NCI-H446 treated with DMSO at 0.1 percent for 48 hours (cell line): ENCODE measurements around the gene CYP2D6.
"Not testable (repeated sequence)": the region's sequence is repeated elsewhere in the genome, so short reads cannot be mapped to it uniquely, and the experiment has no call there.

Experiments used
- DNase-seq: peaks from one replicate; lab custom pipeline; 2025; lab: John Stamatoyannopoulos, UW

Gene CYP2D6

GRCh38 chr22:42134100-42135020 is 3.8 kb upstream of the CYP2D6 start:
- no peak for DNase-seq

DNA sequence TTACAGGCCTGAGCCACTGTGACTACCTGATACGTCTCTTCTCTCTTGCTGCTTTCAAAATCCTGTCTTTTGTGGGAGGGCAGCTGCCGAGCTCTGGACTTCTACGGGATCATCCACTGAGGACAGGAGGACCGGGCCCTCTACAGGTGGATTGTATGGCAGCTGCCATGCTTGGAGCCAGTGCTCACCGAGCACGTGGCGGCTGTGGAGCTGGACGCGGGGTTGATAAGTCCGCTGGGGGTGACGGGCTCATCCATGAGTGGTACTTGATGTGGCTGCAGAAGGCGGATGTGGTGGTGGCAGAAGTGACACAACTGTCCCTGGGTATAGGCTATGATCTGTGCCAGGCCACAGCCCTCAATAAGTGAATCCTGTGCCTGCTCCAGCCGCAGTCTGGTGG is 1.8 kb upstream of the CYP2D6 start:
- DNase-seq = no peak

DNA sequence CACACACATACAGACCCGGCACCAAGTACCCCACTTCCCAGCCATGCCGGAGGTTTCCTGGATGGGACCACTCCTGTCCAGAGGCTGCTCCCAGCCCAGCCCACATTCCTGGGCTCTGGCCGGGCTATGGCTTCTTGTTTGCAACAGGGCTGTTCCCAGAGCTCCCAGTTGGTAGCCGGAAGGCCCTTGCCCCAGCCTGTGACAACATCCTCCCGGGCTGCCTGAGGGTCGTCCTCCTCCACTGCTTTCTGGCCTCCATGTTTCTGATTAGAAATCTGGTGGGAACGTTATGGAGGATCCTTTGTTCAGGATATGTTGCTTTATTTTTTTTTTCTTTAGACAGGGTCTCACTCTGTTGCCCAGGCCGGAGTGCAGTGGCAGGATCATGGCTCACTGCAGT is 952 bp upstream of the CYP2D6 start:
- no peak for DNase-seq

- DNase-seq = not testable (repeated sequence)
Measured at GRCh38 chr22:42130182-42130581, 428 bp downstream of the CYP2D6 start.

DNA sequence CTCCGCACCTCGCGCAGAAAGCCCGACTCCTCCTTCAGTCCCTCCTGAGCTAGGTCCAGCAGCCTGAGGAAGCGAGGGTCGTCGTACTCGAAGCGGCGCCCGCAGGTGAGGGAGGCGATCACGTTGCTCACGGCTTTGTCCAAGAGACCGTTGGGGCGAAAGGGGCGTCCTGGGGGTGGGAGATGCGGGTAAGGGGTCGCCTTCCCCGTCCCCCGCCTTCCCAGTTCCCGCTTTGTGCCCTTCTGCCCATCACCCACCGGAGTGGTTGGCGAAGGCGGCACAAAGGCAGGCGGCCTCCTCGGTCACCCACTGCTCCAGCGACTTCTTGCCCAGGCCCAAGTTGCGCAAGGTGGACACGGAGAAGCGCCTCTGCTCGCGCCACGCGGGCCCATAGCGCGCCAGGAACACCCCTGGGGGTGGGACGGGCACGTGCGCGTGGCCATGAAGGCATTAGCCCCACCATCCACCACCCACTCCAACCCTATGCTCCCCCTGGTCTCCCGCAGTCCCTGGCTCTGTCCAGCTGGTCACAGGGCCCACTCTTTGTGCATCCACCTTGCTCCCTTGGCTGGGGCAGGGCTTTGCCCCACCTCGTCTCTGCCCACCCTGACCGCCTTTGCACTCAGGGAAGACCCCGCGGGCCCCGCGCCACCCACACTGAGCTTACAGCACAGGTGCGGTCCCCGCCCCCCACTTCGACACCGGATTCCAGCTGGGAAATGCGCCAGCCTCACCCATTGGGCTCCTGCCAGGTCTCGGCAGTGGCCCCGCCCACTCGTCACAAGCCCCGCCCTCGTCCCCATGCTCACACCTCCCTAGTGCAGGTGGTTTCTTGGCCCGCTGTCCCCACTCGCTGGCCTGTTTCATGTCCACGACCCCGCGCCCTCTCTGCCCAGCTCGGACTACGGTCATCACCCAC is 1.6 kb downstream of the CYP2D6 start:
- DNase-seq = not testable (repeated sequence)

- not testable (repeated sequence) for DNase-seq
Measured at GRCh38 chr22:42128007-42128406, 2.6 kb downstream of the CYP2D6 start.

- DNase-seq = no peak
Measured at GRCh38 chr22:42127606-42128005, 3.0 kb downstream of the CYP2D6 start.

- DNase-seq = not testable (repeated sequence)
Measured at GRCh38 chr22:42123529-42123928, 7.1 kb downstream of the CYP2D6 start.

DNA sequence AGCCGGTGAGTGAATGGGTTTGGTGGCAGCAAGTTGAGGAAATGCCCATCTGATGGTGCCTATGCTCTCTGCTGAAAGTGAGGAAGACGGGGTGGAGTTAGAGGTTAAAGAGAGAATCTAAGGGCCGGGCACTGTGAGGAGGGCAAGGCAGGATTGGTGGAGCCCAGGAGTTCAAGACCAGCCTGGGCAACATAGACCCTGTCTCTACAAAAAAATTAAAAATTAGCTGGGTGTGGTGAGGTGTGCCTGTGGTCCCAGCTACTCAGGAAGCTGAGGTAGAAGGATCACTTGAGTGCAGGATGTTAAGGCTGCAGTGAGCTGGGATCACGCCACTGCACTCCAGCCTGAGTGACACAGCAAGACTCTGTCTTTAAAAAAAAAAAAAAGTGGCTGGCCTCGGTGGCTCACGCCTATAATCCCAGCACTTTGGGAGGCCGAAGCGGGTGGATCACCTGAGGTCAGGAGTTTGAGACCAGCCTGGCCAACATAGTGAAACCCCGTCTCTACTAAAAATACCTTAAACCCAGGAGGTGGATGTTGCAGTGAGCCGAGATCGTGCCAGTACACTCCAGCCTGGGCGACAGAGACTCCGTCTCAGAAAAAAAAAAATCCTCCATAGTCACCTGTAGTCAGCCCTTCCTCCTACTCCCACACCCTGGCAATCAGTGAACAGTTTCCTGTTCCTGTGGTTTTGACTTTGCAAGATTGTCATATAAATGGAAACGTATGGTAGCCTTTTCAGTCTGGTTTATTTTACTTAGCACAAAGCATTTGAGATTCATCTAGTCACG is 10.2 kb downstream of the CYP2D6 start:
- DNase-seq = not testable (repeated sequence)

GRCh38 chr22:42116848-42117424 is 13.7 kb downstream of the CYP2D6 start:
- no peak for DNase-seq

GRCh38 chr22:42115420-42115830 is 15.2 kb downstream of the CYP2D6 start:
- DNase-seq = not testable (repeated sequence)

- no peak for DNase-seq
Measured at GRCh38 chr22:42114721-42115120, 15.9 kb downstream of the CYP2D6 start.

DNA sequence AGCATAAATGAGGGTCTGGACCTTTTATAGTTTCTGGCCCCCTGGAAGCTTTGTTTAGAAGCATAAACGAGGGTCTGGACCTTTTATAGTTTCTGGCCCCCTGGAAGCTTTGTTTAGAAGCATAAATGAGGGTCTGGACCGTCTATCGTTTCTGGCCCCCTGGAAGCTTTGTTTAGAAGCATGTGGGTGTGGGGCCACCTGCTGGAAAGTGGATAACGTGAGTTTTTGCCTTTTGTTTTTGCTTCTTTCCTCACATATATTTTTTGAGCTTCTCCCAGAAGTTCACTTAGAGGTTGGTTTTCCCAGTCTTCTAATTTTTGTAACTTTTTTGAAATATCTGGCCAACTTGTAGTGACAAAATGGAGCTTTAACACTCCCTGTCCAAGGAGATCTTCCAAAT is 17.8 kb downstream of the CYP2D6 start:
- not testable (repeated sequence) for DNase-seq

GRCh38 chr22:42111798-42112197 is 18.8 kb downstream of the CYP2D6 start:
- no peak for DNase-seq

GRCh38 chr22:42108848-42109247 is 21.8 kb downstream of the CYP2D6 start:
- DNase-seq = no peak

DNA sequence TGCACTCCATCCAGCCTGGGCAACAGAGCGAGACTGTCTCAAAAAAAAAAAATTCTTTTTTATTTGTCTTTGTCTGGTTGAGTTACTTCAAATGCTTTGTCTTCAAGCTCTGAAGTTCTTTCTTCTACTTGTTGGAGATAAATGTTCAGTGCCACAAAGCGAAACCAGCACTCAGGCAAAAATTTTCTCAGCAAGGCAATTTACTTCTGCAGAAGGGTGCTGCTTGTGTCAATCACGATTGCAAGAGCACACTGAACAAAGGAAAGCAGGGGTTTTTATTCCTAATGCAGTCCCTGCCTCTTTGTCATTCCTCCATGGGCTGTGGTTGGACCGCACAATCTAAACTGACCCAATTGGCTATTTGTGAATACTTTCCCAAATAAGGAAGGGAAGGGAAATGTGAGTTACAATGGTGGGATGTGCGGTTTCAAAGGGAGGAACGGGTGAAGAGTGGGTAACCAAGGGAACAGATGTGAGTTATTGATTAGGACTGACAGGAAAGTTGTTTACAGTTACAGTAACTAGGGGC is 26.2 kb downstream of the CYP2D6 start:
- not testable (repeated sequence) for DNase-seq

GRCh38 chr22:42101199-42101598 is 29.4 kb downstream of the CYP2D6 start:
- DNase-seq = no peak

DNA sequence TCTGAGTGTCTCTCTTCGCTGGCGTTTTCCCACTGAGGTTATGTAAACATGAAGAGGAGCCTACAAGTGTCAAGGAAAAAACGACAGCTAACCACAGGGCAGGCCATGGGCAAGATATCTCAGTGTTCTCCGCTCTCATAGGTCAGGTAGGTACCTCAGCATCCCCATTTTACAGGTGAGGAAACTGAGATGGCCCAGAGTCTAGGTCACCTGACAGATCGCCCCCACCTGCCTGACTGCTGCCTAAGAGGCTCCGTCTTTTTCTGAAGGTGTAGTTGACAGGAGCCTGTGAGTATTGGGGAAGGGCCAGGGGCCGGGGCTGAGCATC is 39.2 kb downstream of the CYP2D6 start:
- no peak for DNase-seq

DNA sequence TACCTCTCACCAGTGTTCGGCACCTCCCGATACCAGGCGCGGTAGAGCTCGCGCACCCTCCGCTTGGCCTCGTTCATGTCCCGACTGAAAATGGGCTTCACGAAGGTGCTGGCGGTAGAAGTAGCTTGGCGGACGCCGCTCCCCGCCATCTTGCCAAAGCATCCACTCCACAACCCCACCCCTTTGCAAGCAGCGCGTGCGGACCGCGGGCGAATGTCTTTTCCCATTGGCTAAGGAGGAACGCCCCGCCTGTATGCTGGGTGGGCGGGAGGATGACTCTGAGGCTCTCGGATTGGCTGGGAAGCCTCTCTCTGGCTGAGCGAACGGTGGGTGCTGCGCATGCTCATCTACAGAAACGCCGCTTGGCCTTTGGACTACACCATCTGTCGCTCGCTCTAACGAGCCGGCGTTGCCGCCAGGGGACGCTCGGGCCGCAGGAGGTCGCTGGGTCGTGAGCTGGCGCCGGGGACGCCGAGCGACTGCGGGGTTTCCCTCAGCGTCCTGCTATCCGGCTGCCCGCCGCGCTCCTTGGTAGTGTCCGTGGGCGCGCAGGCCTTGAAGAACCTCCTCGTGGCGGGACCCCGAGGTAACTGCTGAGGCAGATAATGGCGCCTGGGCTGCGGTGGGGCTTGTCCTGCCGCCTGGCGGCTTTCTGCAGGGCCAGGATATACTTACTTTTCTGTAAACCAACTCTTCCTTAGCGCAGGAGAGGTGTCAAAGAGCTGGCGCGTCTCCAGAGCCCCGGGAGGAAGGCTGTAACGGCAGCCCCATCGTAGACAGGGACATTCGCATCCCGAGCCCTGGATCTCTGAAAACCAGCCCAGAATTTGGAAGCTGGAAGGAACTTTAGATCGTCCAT is 39.8 kb downstream of the CYP2D6 start, which contains the start of gene NDUFA6:
TSS of gene NDUFA6 (minus strand) at position 177 of the 859 bp plus-strand sequence. CDS start at position 149, 28 bp downstream.
- peak; percentile 99 for DNase-seq

DNA sequence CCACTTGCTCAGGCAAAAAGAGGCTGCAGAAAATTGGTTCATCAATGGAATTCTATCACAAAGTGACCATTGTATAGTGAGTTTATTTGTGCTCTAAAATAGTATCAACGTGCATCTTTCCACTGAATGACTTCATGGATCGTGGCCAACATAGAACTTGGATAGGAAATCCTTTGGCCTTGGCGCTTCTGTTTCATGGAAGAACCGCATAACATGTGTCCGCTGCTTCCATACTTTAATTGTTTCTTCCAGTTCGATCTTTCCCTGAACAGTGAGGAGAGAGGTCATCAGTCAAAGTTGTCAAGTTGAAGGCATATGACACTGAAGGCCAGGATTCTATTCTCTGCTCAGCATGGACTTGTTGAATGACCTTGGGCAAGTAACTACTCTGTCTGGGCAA is 44.6 kb downstream of the CYP2D6 start:
- no peak for DNase-seq
